ENCODE measurements around the gene IKZF3. TPM values are rescaled to one million over a fixed set of nuclear protein-coding genes. Genes with fewer than 3 reads are reported as not detected.

The IKZF3 gene
- total RNA-seq, 1 donor from 2014 or later = not detected

DNA sequence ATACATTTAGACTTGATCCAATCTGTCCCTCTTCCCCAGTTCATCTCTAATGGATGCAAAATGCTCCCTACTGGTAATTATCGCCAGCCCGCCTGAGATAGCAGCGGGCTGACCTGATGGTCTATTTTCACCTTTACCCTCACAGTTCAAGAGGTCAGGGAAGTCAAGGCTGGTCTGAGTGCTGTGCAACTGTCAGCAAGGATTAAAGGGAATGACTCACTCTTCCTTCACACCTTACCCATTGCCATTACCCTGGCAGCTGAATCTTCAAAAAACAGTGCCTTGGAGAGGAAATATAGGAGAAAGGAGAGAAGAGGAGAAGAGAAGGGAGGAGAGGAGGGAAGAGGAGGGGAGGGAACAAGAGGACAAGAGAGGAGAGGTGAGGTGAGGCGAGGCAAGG is 90.1 kb downstream of the IKZF3 start:
- Mint-ChIP-seq H3K36me3 (ENCODE audit: low read depth, unreplicated experiment) (no peaks in the 10 kb centered on the region), H3K27ac (ENCODE audit: unreplicated experiment) (no peak overlapping the region), H3K27me3 (ENCODE audit: unreplicated experiment) (no peaks in the 10 kb centered on the region), H3K4me3 (ENCODE audit: unreplicated experiment) (no peak overlapping the region), H3K9me3 (ENCODE audit: unreplicated experiment) (no peaks in the 10 kb centered on the region), H3K4me1 (ENCODE audit: unreplicated experiment) (peaks cover 13% of the 10 kb centered on the region)
- TF ChIP-seq, protein P1, sequence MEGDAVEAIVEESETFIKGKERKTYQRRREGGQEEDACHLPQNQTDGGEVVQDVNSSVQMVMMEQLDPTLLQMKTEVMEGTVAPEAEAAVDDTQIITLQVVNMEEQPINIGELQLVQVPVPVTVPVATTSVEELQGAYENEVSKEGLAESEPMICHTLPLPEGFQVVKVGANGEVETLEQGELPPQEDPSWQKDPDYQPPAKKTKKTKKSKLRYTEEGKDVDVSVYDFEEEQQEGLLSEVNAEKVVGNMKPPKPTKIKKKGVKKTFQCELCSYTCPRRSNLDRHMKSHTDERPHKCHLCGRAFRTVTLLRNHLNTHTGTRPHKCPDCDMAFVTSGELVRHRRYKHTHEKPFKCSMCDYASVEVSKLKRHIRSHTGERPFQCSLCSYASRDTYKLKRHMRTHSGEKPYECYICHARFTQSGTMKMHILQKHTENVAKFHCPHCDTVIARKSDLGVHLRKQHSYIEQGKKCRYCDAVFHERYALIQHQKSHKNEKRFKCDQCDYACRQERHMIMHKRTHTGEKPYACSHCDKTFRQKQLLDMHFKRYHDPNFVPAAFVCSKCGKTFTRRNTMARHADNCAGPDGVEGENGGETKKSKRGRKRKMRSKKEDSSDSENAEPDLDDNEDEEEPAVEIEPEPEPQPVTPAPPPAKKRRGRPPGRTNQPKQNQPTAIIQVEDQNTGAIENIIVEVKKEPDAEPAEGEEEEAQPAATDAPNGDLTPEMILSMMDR (IDR thresholded peaks at IDR 0.05; ENCODE audit: unreplicated experiment) = no peak
- no peak for DNase-seq (ENCODE audit: low spot score)

DNA sequence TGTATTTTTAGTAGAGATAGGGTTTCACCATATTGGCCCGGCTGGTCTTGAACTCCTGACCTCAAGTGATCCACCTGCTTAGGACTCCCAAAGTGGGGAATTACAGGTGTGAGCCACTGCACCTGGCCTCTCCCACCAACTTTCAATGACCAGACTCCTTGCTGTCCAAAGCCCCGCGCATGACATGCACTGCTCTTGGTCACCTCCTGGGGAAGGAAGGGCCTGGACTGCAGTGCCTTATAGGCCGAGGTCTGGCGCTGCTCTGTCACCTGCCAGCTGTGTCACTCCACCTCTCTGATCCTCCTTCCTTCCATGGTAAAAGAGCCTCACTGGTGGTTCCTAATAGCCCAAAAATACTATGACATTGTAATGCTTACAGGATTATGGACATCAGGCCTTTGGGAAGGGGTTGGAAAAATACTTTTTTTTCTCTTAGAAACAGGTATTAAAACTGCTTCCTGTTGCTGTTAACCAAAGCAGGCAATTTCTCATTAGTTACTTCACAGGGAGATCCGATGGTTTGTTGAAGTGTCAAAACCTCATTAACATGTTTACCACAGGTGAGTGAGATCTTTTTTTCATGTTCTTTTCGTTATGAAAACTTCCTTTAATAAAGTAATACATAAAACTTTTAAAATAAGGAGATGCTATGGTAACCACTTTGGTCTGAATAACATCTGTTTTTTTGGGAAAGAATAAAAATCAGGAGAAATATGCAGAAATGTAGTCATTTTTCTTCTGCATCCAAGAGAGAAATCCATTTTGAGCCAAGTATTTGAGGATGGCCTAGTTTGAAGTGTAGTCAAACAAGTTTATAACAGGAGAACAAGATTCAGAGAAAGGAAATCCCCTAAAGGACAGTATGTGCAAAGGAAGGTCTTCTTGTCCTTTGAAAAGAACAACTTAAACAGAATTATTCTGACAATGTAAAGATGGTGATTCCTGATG is 90.9 kb downstream of the IKZF3 start:
- DNase-seq (ENCODE audit: low spot score) = no peak
- Mint-ChIP-seq H3K4me1 (ENCODE audit: unreplicated experiment) (peaks cover 13% of the 10 kb centered on the region), H3K27me3 (ENCODE audit: unreplicated experiment) (no peaks in the 10 kb centered on the region), H3K9me3 (ENCODE audit: unreplicated experiment) (no peaks in the 10 kb centered on the region), H3K27ac (ENCODE audit: unreplicated experiment) (no peak overlapping the region), H3K36me3 (ENCODE audit: low read depth, unreplicated experiment) (no peaks in the 10 kb centered on the region), H3K4me3 (ENCODE audit: unreplicated experiment) (no peak overlapping the region)
- TF ChIP-seq, protein P1 (IDR thresholded peaks at IDR 0.05; ENCODE audit: unreplicated experiment) = no peak

DNA sequence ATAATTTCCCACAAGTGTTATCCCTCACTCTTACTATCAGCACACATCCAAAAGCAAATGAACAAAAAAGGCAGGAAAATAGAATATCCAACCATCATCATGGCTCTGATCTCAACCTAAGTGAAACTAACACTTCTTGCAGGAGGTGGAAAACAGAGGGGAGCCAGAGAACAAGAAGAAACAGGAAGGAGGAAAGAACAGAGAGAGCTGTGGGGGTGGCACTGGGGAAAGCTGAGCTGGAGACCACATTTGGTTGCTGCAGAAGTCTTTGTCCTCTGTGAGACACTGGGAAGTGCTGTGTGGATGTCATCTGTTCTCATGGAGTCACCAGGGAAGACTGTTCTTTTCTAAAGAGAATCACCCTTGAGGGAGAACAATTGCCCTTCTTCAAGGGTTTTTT is 91.7 kb downstream of the IKZF3 start:
- H3K36me3 Mint-ChIP-seq (ENCODE audit: low read depth, unreplicated experiment) = no peaks in the 10 kb centered on the region
- no peak overlapping the region for H3K4me3 Mint-ChIP-seq (ENCODE audit: unreplicated experiment)
- TF ChIP-seq, protein P1 (IDR thresholded peaks at IDR 0.05; ENCODE audit: unreplicated experiment) = no peak
- DNase-seq (ENCODE audit: low spot score) = no peak
- no peaks in the 10 kb centered on the region for H3K9me3 Mint-ChIP-seq (ENCODE audit: unreplicated experiment)
- H3K4me1 Mint-ChIP-seq (ENCODE audit: unreplicated experiment) = peaks cover 8% of the 10 kb centered on the region
- H3K27ac Mint-ChIP-seq (ENCODE audit: unreplicated experiment) = no peak overlapping the region
- peaks cover 2% of the 10 kb centered on the region for H3K27me3 Mint-ChIP-seq (ENCODE audit: unreplicated experiment)

DNA sequence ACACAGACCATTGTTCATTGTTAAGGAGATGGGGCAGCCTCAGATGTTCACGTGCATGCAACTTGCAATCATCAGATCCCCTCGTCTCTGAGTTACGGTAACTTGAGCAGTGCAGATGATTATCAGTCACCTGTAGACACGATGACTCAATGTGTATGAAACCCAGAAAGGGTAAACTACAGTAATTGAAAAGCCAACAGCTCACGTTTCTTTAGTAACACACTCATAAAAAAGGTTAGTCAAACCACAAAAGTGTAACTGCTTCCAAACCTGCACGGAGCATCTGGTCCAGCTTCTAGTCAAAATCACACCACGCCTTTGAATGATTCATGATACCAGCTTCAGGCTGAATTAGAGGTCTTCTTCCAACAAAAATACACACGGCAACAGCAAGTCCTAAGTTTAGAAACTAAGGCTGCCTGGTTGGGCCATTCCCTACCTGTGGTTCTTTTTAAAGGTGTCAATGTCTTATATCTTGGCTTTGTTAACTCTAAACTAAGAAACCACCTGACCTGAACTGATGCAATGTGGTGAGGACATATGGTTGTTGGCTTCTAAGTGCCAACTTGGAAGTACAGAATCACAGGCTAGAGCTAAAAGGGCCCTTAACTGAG is 94.0 kb downstream of the IKZF3 start:
- H3K9me3 Mint-ChIP-seq (ENCODE audit: unreplicated experiment) = no peaks in the 10 kb centered on the region
- H3K36me3 Mint-ChIP-seq (ENCODE audit: low read depth, unreplicated experiment) = no peaks in the 10 kb centered on the region
- H3K27me3 Mint-ChIP-seq (ENCODE audit: unreplicated experiment) = peaks cover 2% of the 10 kb centered on the region
- peaks cover 8% of the 10 kb centered on the region for H3K4me1 Mint-ChIP-seq (ENCODE audit: unreplicated experiment)
- no peak for DNase-seq (ENCODE audit: low spot score)
- H3K27ac Mint-ChIP-seq (ENCODE audit: unreplicated experiment) = no peak overlapping the region
- TF ChIP-seq, protein P1 (IDR thresholded peaks at IDR 0.05; ENCODE audit: unreplicated experiment) = no peak
- no peak overlapping the region for H3K4me3 Mint-ChIP-seq (ENCODE audit: unreplicated experiment)

DNA sequence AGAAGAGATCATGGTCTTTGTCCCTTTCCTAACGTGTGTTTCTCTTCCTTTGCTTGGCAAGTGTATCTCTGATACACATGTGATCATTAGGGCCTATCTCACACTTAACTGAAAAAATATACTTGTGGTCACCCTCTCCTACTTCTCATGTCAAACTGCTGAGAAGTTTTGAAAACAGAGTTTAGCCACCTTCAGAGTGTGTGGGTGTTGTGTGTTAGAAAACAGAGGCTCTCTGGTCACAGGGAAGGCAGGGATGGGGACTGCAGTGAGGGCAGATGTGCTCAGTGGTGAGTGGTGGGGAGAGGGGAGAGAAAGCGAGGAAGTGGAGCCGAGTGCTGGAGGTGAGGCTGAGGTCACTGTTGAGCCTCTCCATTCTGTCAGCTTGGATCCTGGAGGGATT is 97.0 kb downstream of the IKZF3 start:
- Mint-ChIP-seq H3K4me1 (ENCODE audit: unreplicated experiment) (peaks cover 4% of the 10 kb centered on the region), H3K36me3 (ENCODE audit: low read depth, unreplicated experiment) (no peaks in the 10 kb centered on the region), H3K4me3 (ENCODE audit: unreplicated experiment) (no peak overlapping the region), H3K27ac (ENCODE audit: unreplicated experiment) (no peak overlapping the region), H3K9me3 (ENCODE audit: unreplicated experiment) (no peaks in the 10 kb centered on the region), H3K27me3 (ENCODE audit: unreplicated experiment) (peaks cover 2% of the 10 kb centered on the region)
- TF ChIP-seq, protein P1 (IDR thresholded peaks at IDR 0.05; ENCODE audit: unreplicated experiment) = no peak
- no peak for DNase-seq (ENCODE audit: low spot score)

Data from endothelial cell (in vitro differentiated cells).